ENCODE measurements around the gene MMRN1.

DNA sequence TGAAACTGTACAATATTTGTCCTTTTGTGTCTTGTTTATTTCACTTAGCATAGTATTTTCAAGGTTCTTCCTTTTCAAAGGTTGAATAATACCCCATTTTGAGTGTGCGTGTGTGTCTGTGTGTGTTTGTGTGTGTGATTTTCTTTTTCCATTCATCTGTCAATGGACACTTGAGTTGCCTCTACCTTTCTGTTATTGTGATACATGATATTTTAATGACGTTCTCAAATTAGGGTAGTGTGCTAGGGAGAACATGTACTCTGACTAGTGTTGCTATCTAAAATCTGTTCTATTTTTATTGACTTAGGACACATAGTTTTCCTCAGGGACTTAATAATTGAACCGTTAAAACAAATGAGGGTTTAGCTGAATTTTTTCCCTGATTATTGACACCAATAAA lies 9.9 kb downstream of the MMRN1 start:
- TF ChIP-seq, protein P1, sequence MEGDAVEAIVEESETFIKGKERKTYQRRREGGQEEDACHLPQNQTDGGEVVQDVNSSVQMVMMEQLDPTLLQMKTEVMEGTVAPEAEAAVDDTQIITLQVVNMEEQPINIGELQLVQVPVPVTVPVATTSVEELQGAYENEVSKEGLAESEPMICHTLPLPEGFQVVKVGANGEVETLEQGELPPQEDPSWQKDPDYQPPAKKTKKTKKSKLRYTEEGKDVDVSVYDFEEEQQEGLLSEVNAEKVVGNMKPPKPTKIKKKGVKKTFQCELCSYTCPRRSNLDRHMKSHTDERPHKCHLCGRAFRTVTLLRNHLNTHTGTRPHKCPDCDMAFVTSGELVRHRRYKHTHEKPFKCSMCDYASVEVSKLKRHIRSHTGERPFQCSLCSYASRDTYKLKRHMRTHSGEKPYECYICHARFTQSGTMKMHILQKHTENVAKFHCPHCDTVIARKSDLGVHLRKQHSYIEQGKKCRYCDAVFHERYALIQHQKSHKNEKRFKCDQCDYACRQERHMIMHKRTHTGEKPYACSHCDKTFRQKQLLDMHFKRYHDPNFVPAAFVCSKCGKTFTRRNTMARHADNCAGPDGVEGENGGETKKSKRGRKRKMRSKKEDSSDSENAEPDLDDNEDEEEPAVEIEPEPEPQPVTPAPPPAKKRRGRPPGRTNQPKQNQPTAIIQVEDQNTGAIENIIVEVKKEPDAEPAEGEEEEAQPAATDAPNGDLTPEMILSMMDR (IDR thresholded peaks at IDR 0.05 in 8 of 11, conservative IDR thresholded peaks at IDR 0.05 in 3 of 11), result no peak
- no peak for TF ChIP-seq POLR2AphosphoS5 (IDR thresholded peaks at IDR 0.05)
